ENCODE results near the gene OPTC.
"Not testable (repeated sequence)": the region's sequence is repeated elsewhere in the genome, so short reads cannot be mapped to it uniquely, and the experiment has no call there.

Gene OPTC

GRCh38 chr1:203511930-203512329 lies 18.0 kb downstream of the OPTC start:
- intact Hi-C loops (cut with DNase I) = no loop called here

GRCh38 chr1:203512517-203512847 lies 18.5 kb downstream of the OPTC start:
- DNase-seq = peak in 1 of 10 donors; percentile 43
- intact Hi-C loops (cut with DNase I) = no loop called here

More at GRCh38 chr1:203511930-203512329, 18.0 kb downstream of the OPTC start:
- DNase-seq = no peak

- DNase-seq = peak in 1 of 10 donors; percentile 26
- intact Hi-C loops (cut with DNase I) = no loop called here
These were observed 19.1 kb downstream of the OPTC start for GRCh38 chr1:203512848-203513584.

GRCh38 chr1:203513585-203514031 lies 19.7 kb downstream of the OPTC start:
- DNase-seq = no peak
- intact Hi-C loops (cut with DNase I) = no loop called here

GRCh38 chr1:203516184-203516583 lies 22.2 kb downstream of the OPTC start:
- intact Hi-C loops (cut with DNase I) = no loop called here

GRCh38 chr1:203516906-203517305 lies 23.0 kb downstream of the OPTC start:
- peak in 1 of 10 donors; percentile 43 for DNase-seq
- intact Hi-C loops (cut with DNase I) = no loop called here

More at GRCh38 chr1:203516184-203516583, 22.2 kb downstream of the OPTC start:
- DNase-seq = peak in 1 of 10 donors; percentile 20

GRCh38 chr1:203517426-203518110 lies 23.6 kb downstream of the OPTC start:
- DNase-seq = peak in 1 of 10 donors; percentile 70

GRCh38 chr1:203518139-203518538 lies 24.2 kb downstream of the OPTC start:
- intact Hi-C loops (cut with DNase I) = not testable (repeated sequence)
- DNase-seq = peak in 1 of 10 donors; percentile 29

More at GRCh38 chr1:203517426-203518110, 23.6 kb downstream of the OPTC start:
- intact Hi-C loops (cut with DNase I) = no loop called here

- intact Hi-C loops (cut with DNase I) = no loop called here
- peak in 1 of 10 donors; percentile 29 for DNase-seq
These were observed 24.6 kb downstream of the OPTC start for GRCh38 chr1:203518541-203518940.

- intact Hi-C loops (cut with DNase I) = no loop called here
- DNase-seq = peak in 1 of 10 donors; percentile 28
These were observed 25.3 kb downstream of the OPTC start for GRCh38 chr1:203519053-203519840.

- intact Hi-C loops (cut with DNase I) = no loop called here
- DNase-seq = peak in 1 of 10 donors; percentile 57
These were observed 25.9 kb downstream of the OPTC start for GRCh38 chr1:203519896-203520295.

- intact Hi-C loops (cut with DNase I) = no loop called here
- DNase-seq = peak in 1 of 10 donors; percentile 35
These were observed 26.4 kb downstream of the OPTC start for GRCh38 chr1:203520315-203520714.

GRCh38 chr1:203521074-203521794 lies 27.3 kb downstream of the OPTC start:
- DNase-seq = peak in 1 of 10 donors; percentile 51
- intact Hi-C loops (cut with DNase I) = no loop called here

- intact Hi-C loops (cut with DNase I) = no loop called here
- DNase-seq = peak in 2 of 10 donors; percentile 58 to 65
These were observed 27.9 kb downstream of the OPTC start for GRCh38 chr1:203521812-203522211.

- intact Hi-C loops (cut with DNase I) = no loop called here
- peak in 3 of 10 donors; percentile 23 to 78 (median 52) for DNase-seq
These were observed 28.3 kb downstream of the OPTC start for GRCh38 chr1:203522237-203522636.

GRCh38 chr1:203523667-203524066 lies 29.7 kb downstream of the OPTC start:
- no peak for DNase-seq
- intact Hi-C loops (cut with DNase I) = no loop called here

- intact Hi-C loops (cut with DNase I) = no loop called here
- no peak for DNase-seq
These were observed 30.2 kb downstream of the OPTC start for GRCh38 chr1:203524152-203524551.

GRCh38 chr1:203524824-203525223 lies 30.9 kb downstream of the OPTC start:
- intact Hi-C loops (cut with DNase I) = no loop called here
- peak in 1 of 10 donors; percentile 19 for DNase-seq

GRCh38 chr1:203525685-203526084 lies 31.7 kb downstream of the OPTC start:
- DNase-seq = no peak
- intact Hi-C loops (cut with DNase I) = no loop called here

- no peak for DNase-seq
- intact Hi-C loops (cut with DNase I) = no loop called here
These were observed 32.2 kb downstream of the OPTC start for GRCh38 chr1:203526130-203526529.
